ENCODE results near the gene MRC1. TPM values are rescaled to one million over a fixed set of nuclear protein-coding genes. Genes with fewer than 3 reads are reported as not detected.

MRC1 gene
- polyA plus RNA-seq, 1 experiment = not detected

GRCh38 chr10:17867056-17867455, 57.9 kb downstream of the MRC1 start:
- no peaks in the 10 kb centered on the region for H3K27me3 ChIP-seq (ENCODE audit: control insufficient read depth, insufficient read depth, low read length)
- ChIA-PET POLR2A (no interaction called here), CTCF (interaction anchor here (0.7 to 1.5 kb wide), 3 partner anchors 14 to 350 kb away, joined by 3 to 4 read pairs (median 3); no protein-coding TSS in a partner anchor)
- no peak overlapping the region for H3K4me3 ChIP-seq (ENCODE audit: low read depth, low read length)
- no peak for DNase-seq (ENCODE audit: low read depth)
- no peaks in the 10 kb centered on the region for H3K36me3 ChIP-seq (ENCODE audit: control insufficient read depth, insufficient read depth, low read length)
- TF ChIP-seq CTCF (IDR thresholded peaks at IDR 0.05; ENCODE audit: insufficient read depth, low read depth, low read length) = no peak

- no peak for TF ChIP-seq CTCF (IDR thresholded peaks at IDR 0.05; ENCODE audit: insufficient read depth, low read depth, low read length)
- POLR2A ChIA-PET = no interaction called here
- no peak for DNase-seq (ENCODE audit: low read depth)
- CTCF ChIA-PET = interaction anchor here (0.7 to 1.2 kb wide), 3 partner anchors 92 to 346 kb away, joined by 3 to 4 read pairs (median 3); no protein-coding TSS in a partner anchor
- Histone ChIP-seq H3K27me3 (ENCODE audit: control insufficient read depth, insufficient read depth, low read length) (no peaks in the 10 kb centered on the region), H3K4me3 (ENCODE audit: low read depth, low read length) (no peak overlapping the region), H3K36me3 (ENCODE audit: control insufficient read depth, insufficient read depth, low read length) (no peaks in the 10 kb centered on the region)
Observed at GRCh38 chr10:17871036-17871435, 61.9 kb downstream of the MRC1 start.

- H3K27me3 ChIP-seq (ENCODE audit: control insufficient read depth, insufficient read depth, low read length) = no peaks in the 10 kb centered on the region
- CTCF ChIA-PET = interaction anchor here (0.7 to 2.4 kb wide), 11 partner anchors 8 to 325 kb away, joined by 3 to 14 read pairs (median 3); no protein-coding TSS in a partner anchor
Observed at GRCh38 chr10:17872191-17873091, 63.3 kb downstream of the MRC1 start.

GRCh38 chr10:17873946-17874345, 64.8 kb downstream of the MRC1 start:
- no peak for TF ChIP-seq CTCF (IDR thresholded peaks at IDR 0.05; ENCODE audit: insufficient read depth, low read depth, low read length)
- ChIA-PET CTCF (interaction anchor here (1.1 to 2.4 kb wide), 6 partner anchors 9 to 324 kb away, joined by 3 to 14 read pairs (median 4); no protein-coding TSS in a partner anchor), POLR2A (interaction anchor here (0.5 kb wide), 1 partner anchor 258 kb away, joined by 11 read pairs; no protein-coding TSS in a partner anchor)
- Histone ChIP-seq H3K36me3 (ENCODE audit: control insufficient read depth, insufficient read depth, low read length) (no peaks in the 10 kb centered on the region), H3K27me3 (ENCODE audit: control insufficient read depth, insufficient read depth, low read length) (no peaks in the 10 kb centered on the region), H3K4me3 (ENCODE audit: low read depth, low read length) (no peak overlapping the region)
- no peak for DNase-seq (ENCODE audit: low read depth)

More at GRCh38 chr10:17872191-17873091, 63.3 kb downstream of the MRC1 start:
- no peak for DNase-seq (ENCODE audit: low read depth)
- no peak overlapping the region for H3K4me3 ChIP-seq (ENCODE audit: low read depth, low read length)
- POLR2A ChIA-PET = no interaction called here
- H3K36me3 ChIP-seq (ENCODE audit: control insufficient read depth, insufficient read depth, low read length) = no peaks in the 10 kb centered on the region
- TF ChIP-seq CTCF (IDR thresholded peaks at IDR 0.05; ENCODE audit: insufficient read depth, low read depth, low read length) = peak; percentile 48

GRCh38 chr10:17877121-17877520, 68.0 kb downstream of the MRC1 start:
- CTCF ChIA-PET = no interaction called here
- no peak for TF ChIP-seq CTCF (IDR thresholded peaks at IDR 0.05; ENCODE audit: insufficient read depth, low read depth, low read length)
- POLR2A ChIA-PET = no interaction called here
- Histone ChIP-seq H3K27me3 (ENCODE audit: control insufficient read depth, insufficient read depth, low read length) (no peaks in the 10 kb centered on the region), H3K36me3 (ENCODE audit: control insufficient read depth, insufficient read depth, low read length) (no peaks in the 10 kb centered on the region), H3K4me3 (ENCODE audit: low read depth, low read length) (no peak overlapping the region)
- DNase-seq (ENCODE audit: low read depth) = no peak
